HepG2 (cell line): Measurements from ENCODE around the gene ZPLD1.

Experiments used
- ESRRA ChIP-seq: sonication (generic); formaldehyde crosslinking; IDR thresholded peaks from 2 replicates; pipeline ENCODE4 v1.5.1; 2020; ENCODE audit warnings: mild to moderate bottlenecking, low read depth, missing genetic modification reagents
- ZNF383 ChIP-seq: sonication (generic); formaldehyde crosslinking; IDR thresholded peaks from 2 replicates; pipeline ENCODE4 v1.4.0; 2020; ENCODE audit warnings: missing genetic modification reagents, mild to moderate bottlenecking, borderline replicate concordance

DNA sequence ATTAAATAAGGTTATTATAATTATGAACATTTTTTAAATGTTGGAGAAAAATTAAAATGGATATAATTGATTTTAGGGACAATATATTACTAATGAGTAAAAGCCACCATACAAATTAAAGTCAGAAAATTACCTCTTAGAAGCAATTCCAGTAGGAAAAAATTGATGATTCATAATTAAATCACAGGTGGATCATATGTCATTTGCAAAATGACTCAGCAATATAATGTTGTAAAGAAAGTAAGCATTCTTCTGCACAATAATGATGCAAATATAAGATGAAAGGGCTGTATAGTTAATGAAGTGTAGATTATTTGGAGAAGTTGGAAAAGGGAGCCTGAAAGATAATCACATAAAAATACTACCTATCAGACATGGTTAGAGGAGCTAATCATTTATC lies 25.8 kb downstream of the ZPLD1 start:
- no peak for TF ChIP-seq ZNF383 (CRISPR knock-in tag)
- TF ChIP-seq ESRRA (CRISPR knock-in tag) = no peak
